Measurements from ENCODE around the gene CADPS.
A peak's percentile ranks its signal among the peaks of the same experiment; 100 is the strongest.

Gene CADPS

GRCh38 chr3:62557983-62558382 is 317.2 kb downstream of the CADPS start:
- no peak for DNase-seq (ENCODE audit: low read depth, low spot score)

- DNase-seq (ENCODE audit: low read depth, low spot score) = no peak
Measured at GRCh38 chr3:62557450-62557849, 317.8 kb downstream of the CADPS start.

GRCh38 chr3:62556121-62556815 is 318.9 kb downstream of the CADPS start:
- no peak for DNase-seq (ENCODE audit: low read depth, low spot score)

GRCh38 chr3:62554264-62554799 is 320.9 kb downstream of the CADPS start:
- DNase-seq (ENCODE audit: low read depth, low spot score) = no peak

GRCh38 chr3:62553811-62554210 is 321.4 kb downstream of the CADPS start:
- DNase-seq (ENCODE audit: low read depth, low spot score) = no peak

- DNase-seq (ENCODE audit: low read depth, low spot score) = no peak
Measured at GRCh38 chr3:62551556-62551955, 323.7 kb downstream of the CADPS start.

- no peak for DNase-seq (ENCODE audit: low read depth, low spot score)
Measured at GRCh38 chr3:62550439-62550838, 324.8 kb downstream of the CADPS start.

- no peak for DNase-seq (ENCODE audit: low read depth, low spot score)
Measured at GRCh38 chr3:62548528-62549205, 326.5 kb downstream of the CADPS start.

- no peak for DNase-seq (ENCODE audit: low read depth, low spot score)
Measured at GRCh38 chr3:62546266-62546665, 328.9 kb downstream of the CADPS start.

- DNase-seq (ENCODE audit: low read depth, low spot score) = no peak
Measured at GRCh38 chr3:62542185-62542584, 333.0 kb downstream of the CADPS start.

GRCh38 chr3:62539762-62540161 is 335.5 kb downstream of the CADPS start:
- no peak for DNase-seq (ENCODE audit: low read depth, low spot score)

GRCh38 chr3:62538691-62539356 is 336.4 kb downstream of the CADPS start:
- DNase-seq (ENCODE audit: low read depth, low spot score) = no peak

- no peak for DNase-seq (ENCODE audit: low read depth, low spot score)
Measured at GRCh38 chr3:62534326-62534725, 340.9 kb downstream of the CADPS start.

GRCh38 chr3:62532796-62533195 is 342.4 kb downstream of the CADPS start:
- no peak for DNase-seq (ENCODE audit: low read depth, low spot score)

- DNase-seq (ENCODE audit: low read depth, low spot score) = no peak
Measured at GRCh38 chr3:62531981-62532380, 343.2 kb downstream of the CADPS start.

GRCh38 chr3:62531493-62531892 is 343.7 kb downstream of the CADPS start:
- no peak for DNase-seq (ENCODE audit: low read depth, low spot score)

GRCh38 chr3:62529230-62529629 is 346.0 kb downstream of the CADPS start:
- peak; percentile 55 for DNase-seq (ENCODE audit: low read depth, low spot score)

GRCh38 chr3:62527474-62527873 is 347.7 kb downstream of the CADPS start:
- no peak for DNase-seq (ENCODE audit: low read depth, low spot score)

GRCh38 chr3:62525281-62525680 is 349.9 kb downstream of the CADPS start:
- DNase-seq (ENCODE audit: low read depth, low spot score) = no peak

GRCh38 chr3:62523672-62524071 is 351.5 kb downstream of the CADPS start:
- no peak for DNase-seq (ENCODE audit: low read depth, low spot score)

- DNase-seq (ENCODE audit: low read depth, low spot score) = no peak
Measured at GRCh38 chr3:62521464-62522105, 353.6 kb downstream of the CADPS start.

GRCh38 chr3:62503516-62503915 is 371.7 kb downstream of the CADPS start:
- no peak for DNase-seq (ENCODE audit: low read depth, low spot score)

Data from ELF-1 (cell line).